Measurements from ENCODE around the gene IPO9. TPM values are rescaled to one million over a fixed set of nuclear protein-coding genes. Genes with fewer than 3 reads are reported as not detected.

IPO9 gene
- polyA plus RNA-seq, 1 experiment: 55.5 TPM

GRCh38 chr1:201912832-201913231 is 83.9 kb downstream of the IPO9 start:
- no peak for DNase-seq (ENCODE audit: low read depth, low spot score)
- Histone ChIP-seq H3K27ac (ENCODE audit: low read depth, low read length) (no peak overlapping the region), H3K9me3 (ENCODE audit: control insufficient read depth, insufficient read depth, low read length) (no peaks in the 10 kb centered on the region; the same call in 1 of the 2 replicates), H3K4me3 (ENCODE audit: low read depth, low read length) (no peak overlapping the region), H3K27me3 (ENCODE audit: control insufficient read depth, insufficient read depth, low read length) (no peaks in the 10 kb centered on the region)
- no peak for TF ChIP-seq CTCF (IDR thresholded peaks at IDR 0.05; ENCODE audit: low read depth, low read length)
- ChIA-PET POLR2A (interaction anchor here (1.1 kb wide), 2 partner anchors 8 to 33 kb away, joined by 3 to 4 read pairs; partner anchors contain the start of gene LMOD1), CTCF (interaction anchor here (0.7 to 2.1 kb wide), 2 partner anchors 15 to 17 kb away, joined by 3 to 14 read pairs; no protein-coding TSS in a partner anchor)

- H3K27ac ChIP-seq (ENCODE audit: low read depth, low read length): no peak overlapping the region
- no peaks in the 10 kb centered on the region for H3K27me3 ChIP-seq (ENCODE audit: control insufficient read depth, insufficient read depth, low read length)
- no peak for DNase-seq (ENCODE audit: low read depth, low spot score)
- H3K9me3 ChIP-seq (ENCODE audit: control insufficient read depth, insufficient read depth, low read length): no peaks in the 10 kb centered on the region; the same call in 1 of the 2 replicates
- ChIA-PET POLR2A (no interaction called here), CTCF (no interaction called here)
- no peak overlapping the region for H3K4me3 ChIP-seq (ENCODE audit: low read depth, low read length)
- TF ChIP-seq CTCF (IDR thresholded peaks at IDR 0.05; ENCODE audit: low read depth, low read length): no peak
These were observed 85.7 kb downstream of the IPO9 start for GRCh38 chr1:201914456-201915235.

- ChIA-PET CTCF (interaction anchor here (0.7 kb wide), 1 partner anchor 14 kb away, joined by 4 read pairs; no protein-coding TSS in a partner anchor), POLR2A (interaction anchor here (0.8 to 2.8 kb wide), 8 partner anchors 9 to 46 kb away, joined by 3 to 22 read pairs (median 8); partner anchors contain the start of genes LMOD1 and TIMM17A)
- no peak for TF ChIP-seq CTCF (IDR thresholded peaks at IDR 0.05; ENCODE audit: low read depth, low read length)
- Histone ChIP-seq H3K9me3 (ENCODE audit: control insufficient read depth, insufficient read depth, low read length) (no peaks in the 10 kb centered on the region; the same call in 1 of the 2 replicates), H3K4me3 (ENCODE audit: low read depth, low read length) (no peak overlapping the region), H3K27ac (ENCODE audit: low read depth, low read length) (peak overlapping the region; percentile 93), H3K27me3 (ENCODE audit: control insufficient read depth, insufficient read depth, low read length) (no peaks in the 10 kb centered on the region)
- peak; percentile 79 for DNase-seq (ENCODE audit: low read depth, low spot score)
These were observed 87.8 kb downstream of the IPO9 start for GRCh38 chr1:201916649-201917249.

- DNase-seq (ENCODE audit: low read depth, low spot score): peak; percentile 73
- ChIA-PET CTCF (interaction anchor here (1.5 kb wide), 1 partner anchor 22 kb away, joined by 6 read pairs; no protein-coding TSS in a partner anchor), POLR2A (interaction anchor here (0.7 to 2.8 kb wide), 9 partner anchors 9 to 65 kb away, joined by 3 to 22 read pairs (median 4); partner anchors contain the start of genes LMOD1, RNPEP and TIMM17A)
- Histone ChIP-seq H3K27ac (ENCODE audit: low read depth, low read length) (peak overlapping the region; percentile 93), H3K27me3 (ENCODE audit: control insufficient read depth, insufficient read depth, low read length) (no peaks in the 10 kb centered on the region), H3K4me3 (ENCODE audit: low read depth, low read length) (no peak overlapping the region), H3K9me3 (ENCODE audit: control insufficient read depth, insufficient read depth, low read length) (no peaks in the 10 kb centered on the region; the same call in 1 of the 2 replicates)
- TF ChIP-seq CTCF (IDR thresholded peaks at IDR 0.05; ENCODE audit: low read depth, low read length): no peak
These were observed 88.5 kb downstream of the IPO9 start for GRCh38 chr1:201917362-201918033.

Data from AG04450 (cell line).